HepG2 (cell line): ENCODE measurements around the gene CCDC197. TPM values are rescaled to one million over a fixed set of nuclear protein-coding genes. Genes with fewer than 3 reads are reported as not detected.

Experiments used
- ATAC-seq: fragments of 200-7000 bp; cut with Tn5 transposase; 3 replicates; pipeline ENCODE4 v1.9.1; 2020; ENCODE audit warnings: mild to moderate bottlenecking, moderate library complexity
- BruUV-seq: library from RNA; stranded (reverse); fragments of 400-500 nt; replicated peaks from 2 replicates; lab custom pipeline; 2021; lab: Mats Ljungman, UMichigan
- CTCF ChIA-PET: fragments of 300-600 bp; formaldehyde crosslinking; extraction: SDS; loops from one replicate; lab custom pipeline; 2021; ENCODE audit warnings: low total read pairs, inconsistent platforms, low intra/inter-chr PET ratio; lab: Yijun Ruan, JAX
- POLR2A ChIA-PET: fragments of 350-600 bp; sonication (Branson Sonifier 250); formaldehyde crosslinking; loops from one replicate; lab custom pipeline; 2020; ENCODE audit warnings: antibody characterized with exemption, inconsistent platforms; lab: Yijun Ruan, JAX
- DNase-seq: peaks from one replicate; pipeline ENCODE4 v3.0.0-alpha.2; 2015; ENCODE audit warnings: low spot score
- FAIRE-seq: peaks from 3 replicates; lab custom pipeline; 2011; peaks lifted over from hg19 to GRCh38; lab: Jason Lieb, UNC
- H2AFZ ChIP-seq: one replicate; pipeline ENCODE4 v1.6.1; 2011; ENCODE audit warnings: low read length, inconsistent platforms
- H3K27ac ChIP-seq: fragments of 300-600 bp; 3 replicates; pipeline ENCODE4 v1.8.0; 2011; ENCODE audit warnings: mixed run types, mild to moderate bottlenecking, mixed read lengths, low read length, inconsistent platforms; ENCODE audit not compliant: insufficient read depth; ENCODE audit errors: extremely low read length
- H3K27me3 ChIP-seq, 2 experiments: fragments of 200-600 bp in 1 of 2; 2 replicates in 1 of 2; 3 replicates in 1 of 2; pipeline versions ENCODE4 v1.6.0 to v1.8.0; 2011; ENCODE audit warnings: low read length in 2 of 2, mild to moderate bottlenecking in 2 of 2, moderate library complexity in 2 of 2, inconsistent platforms in 1 of 2; ENCODE audit not compliant: insufficient read depth in 2 of 2, control insufficient read depth in 1 of 2
- H3K36me3 ChIP-seq, 2 experiments: fragments of 200-600 bp in 1 of 2; replicated peaks in 1 of 2; 2 replicates in 1 of 2; 3 replicates in 1 of 2; pipeline versions ENCODE4 v1.5.1 to v1.8.0; 2011; ENCODE audit warnings: low read length in 2 of 2, inconsistent platforms in 1 of 2; ENCODE audit not compliant: insufficient read depth in 2 of 2, control insufficient read depth in 1 of 2
- H3K4me1 ChIP-seq: 2 replicates; pipeline ENCODE4 v1.5.1; 2012; ENCODE audit warnings: low read length, inconsistent platforms; ENCODE audit not compliant: insufficient read depth
- H3K4me2 ChIP-seq: 2 replicates; pipeline ENCODE4 v1.6.0; 2011; ENCODE audit warnings: low read depth, low read length, inconsistent platforms
- H3K4me3 ChIP-seq, 3 experiments: fragments of 200-600 bp in 1 of 3; sonication (generic), shearing (Covaris generic) in 1 of 3; replicated peaks in 1 of 3; 2 replicates each; pipeline ENCODE4 v1.5.1; 2011 to 2016; ENCODE audit warnings: low read length in 3 of 3, inconsistent platforms in 2 of 3, low read depth in 2 of 3, mild to moderate bottlenecking in 2 of 3, control low read depth in 1 of 3, mixed read lengths in 1 of 3; ENCODE audit not compliant: insufficient read depth in 1 of 3
- H3K79me2 ChIP-seq: one replicate; pipeline ENCODE4 v1.6.1; 2011; ENCODE audit warnings: low read length, inconsistent platforms; ENCODE audit not compliant: insufficient read depth
- H3K9ac ChIP-seq: 2 replicates; pipeline ENCODE4 v1.6.0; 2011; ENCODE audit warnings: mild to moderate bottlenecking, low read depth, low read length, inconsistent platforms; ENCODE audit not compliant: insufficient read depth
- H3K9me3 ChIP-seq: 2 replicates; pipeline ENCODE4 v1.5.1; 2012; ENCODE audit warnings: mild to moderate bottlenecking, low read length
- H4K20me1 ChIP-seq: 2 replicates; pipeline ENCODE4 v1.6.0; 2011; ENCODE audit warnings: inconsistent platforms, mild to moderate bottlenecking, low read length, moderate library complexity; ENCODE audit not compliant: insufficient read depth
- EP300 ChIP-seq, 3 experiments: sonication (generic) in 1 of 3; formaldehyde crosslinking in 1 of 3; IDR thresholded peaks; 2 replicates each; pipeline versions ENCODE4 v1.5.1 to v1.6.1; 2011 to 2020; ENCODE audit warnings: low read depth in 2 of 3, low read length in 2 of 3, borderline replicate concordance in 1 of 3, improper control_type of control experiment in 1 of 3, mild to moderate bottlenecking in 1 of 3, missing genetic modification reagents in 1 of 3, moderate library complexity in 1 of 3
- MZF1 ChIP-seq: sonication (generic); formaldehyde crosslinking; IDR thresholded peaks from 2 replicates; pipeline ENCODE4 v1.8.1; 2023; ENCODE audit warnings: mild to moderate bottlenecking, missing genetic modification reagents, borderline replicate concordance
- POLR2A ChIP-seq, 2 experiments: IDR thresholded peaks; 2 replicates each; pipeline ENCODE4 v1.6.1; 2011; ENCODE audit warnings: low read depth in 2 of 2, low read length in 2 of 2, mild to moderate bottlenecking in 1 of 2, moderate library complexity in 1 of 2; ENCODE audit not compliant: insufficient read depth in 1 of 2
- WGBS: methylation state at CpG from one replicate; pipeline ENCODE4 v1.1.6; 2017; ENCODE audit warnings: low lambda C conversion rate; 5-methylcytosine and 5-hydroxymethylcytosine counted together
- in situ Hi-C: cut with HindIII; loops from 2 replicates; pipeline ENCODE4 v1.10.0; 2017; ENCODE audit warnings: low pct_unique_long_range_greater_than_20kb; ENCODE audit not compliant: extremely low pct_ligation_motif_present
- intact Hi-C: fragments of 100-400 bp; cut with micrococcal nuclease; formaldehyde crosslinking; loops from one replicate; pipeline ENCODE4 v1.10.0; 2022; ENCODE audit not compliant: unreplicated experiment
- polyA plus RNA-seq, 8 experiments: library from polyadenylated mRNA; depleted of rRNA in 3 of 8; stranded (reverse) in 7 of 8; unstranded in 1 of 8; fragments of >200 nt; fragmentation: Illumina TruSeq in 4 of 8; extraction: Trizol in 4 of 8; gene quantifications; 2 replicates each; pipeline versions ENCODE4 v1.2.1 to v1.2.3, GENCODE V29; 2011 to 2016; ENCODE audit warnings: low read depth in 4 of 8, missing spikeins in 1 of 8, mixed read lengths in 1 of 8; ENCODE audit not compliant: insufficient read depth in 1 of 8
- total RNA-seq, 5 experiments: library from RNA; depleted of rRNA; stranded (reverse); fragments of >200 nt; fragmentation: Illumina TruSeq; extraction: Trizol; gene quantifications; 2 replicates each; pipeline ENCODE4 v1.2.3, GENCODE V29; 2016; ENCODE audit warnings: low read depth in 1 of 5
- TF ChIP-seq, protein P1 (sequence below): sonication (generic); formaldehyde crosslinking; IDR thresholded peaks from 2 replicates; pipeline ENCODE4 v1.4.0; 2020; ENCODE audit warnings: missing genetic modification reagents
- TF ChIP-seq, protein P2 (sequence below): sonication (generic); formaldehyde crosslinking; conservative IDR thresholded peaks from 2 replicates; pipeline ENCODE4 v1.8.1; 2023; ENCODE audit warnings: missing genetic modification reagents

Gene CCDC197
- total and polyA plus RNA-seq, 2 of the 13 experiments (the other 11 are each of a cell fraction or from before 2014, with no cell fraction given), result 0.11 to 0.13 TPM

DNA sequence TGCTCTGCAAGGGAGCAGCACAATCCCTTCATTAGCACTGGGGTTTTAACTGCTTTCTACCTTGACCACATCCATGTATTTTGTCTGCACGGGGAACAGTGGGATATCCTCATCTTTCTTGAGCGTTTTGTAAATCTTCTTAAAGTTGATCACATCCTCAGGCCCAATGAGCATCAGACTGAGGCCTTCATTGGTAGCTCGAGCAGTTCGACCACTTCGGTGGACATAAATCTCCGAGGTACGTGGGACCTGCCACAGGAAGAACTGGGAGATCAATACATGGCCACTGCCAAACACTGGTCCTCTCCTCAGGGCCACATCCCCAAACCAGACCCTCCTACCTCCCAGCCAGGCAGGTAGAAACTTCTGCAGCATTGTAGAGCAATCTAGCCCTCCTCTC is 57.8 kb downstream of the CCDC197 start (continued):
- TF ChIP-seq, protein P1, sequence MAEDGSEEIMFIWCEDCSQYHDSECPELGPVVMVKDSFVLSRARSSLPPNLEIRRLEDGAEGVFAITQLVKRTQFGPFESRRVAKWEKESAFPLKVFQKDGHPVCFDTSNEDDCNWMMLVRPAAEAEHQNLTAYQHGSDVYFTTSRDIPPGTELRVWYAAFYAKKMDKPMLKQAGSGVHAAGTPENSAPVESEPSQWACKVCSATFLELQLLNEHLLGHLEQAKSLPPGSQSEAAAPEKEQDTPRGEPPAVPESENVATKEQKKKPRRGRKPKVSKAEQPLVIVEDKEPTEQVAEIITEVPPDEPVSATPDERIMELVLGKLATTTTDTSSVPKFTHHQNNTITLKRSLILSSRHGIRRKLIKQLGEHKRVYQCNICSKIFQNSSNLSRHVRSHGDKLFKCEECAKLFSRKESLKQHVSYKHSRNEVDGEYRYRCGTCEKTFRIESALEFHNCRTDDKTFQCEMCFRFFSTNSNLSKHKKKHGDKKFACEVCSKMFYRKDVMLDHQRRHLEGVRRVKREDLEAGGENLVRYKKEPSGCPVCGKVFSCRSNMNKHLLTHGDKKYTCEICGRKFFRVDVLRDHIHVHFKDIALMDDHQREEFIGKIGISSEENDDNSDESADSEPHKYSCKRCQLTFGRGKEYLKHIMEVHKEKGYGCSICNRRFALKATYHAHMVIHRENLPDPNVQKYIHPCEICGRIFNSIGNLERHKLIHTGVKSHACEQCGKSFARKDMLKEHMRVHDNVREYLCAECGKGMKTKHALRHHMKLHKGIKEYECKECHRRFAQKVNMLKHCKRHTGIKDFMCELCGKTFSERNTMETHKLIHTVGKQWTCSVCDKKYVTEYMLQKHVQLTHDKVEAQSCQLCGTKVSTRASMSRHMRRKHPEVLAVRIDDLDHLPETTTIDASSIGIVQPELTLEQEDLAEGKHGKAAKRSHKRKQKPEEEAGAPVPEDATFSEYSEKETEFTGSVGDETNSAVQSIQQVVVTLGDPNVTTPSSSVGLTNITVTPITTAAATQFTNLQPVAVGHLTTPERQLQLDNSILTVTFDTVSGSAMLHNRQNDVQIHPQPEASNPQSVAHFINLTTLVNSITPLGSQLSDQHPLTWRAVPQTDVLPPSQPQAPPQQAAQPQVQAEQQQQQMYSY (CRISPR knock-in tag), result no peak
- TF ChIP-seq, protein P2, sequence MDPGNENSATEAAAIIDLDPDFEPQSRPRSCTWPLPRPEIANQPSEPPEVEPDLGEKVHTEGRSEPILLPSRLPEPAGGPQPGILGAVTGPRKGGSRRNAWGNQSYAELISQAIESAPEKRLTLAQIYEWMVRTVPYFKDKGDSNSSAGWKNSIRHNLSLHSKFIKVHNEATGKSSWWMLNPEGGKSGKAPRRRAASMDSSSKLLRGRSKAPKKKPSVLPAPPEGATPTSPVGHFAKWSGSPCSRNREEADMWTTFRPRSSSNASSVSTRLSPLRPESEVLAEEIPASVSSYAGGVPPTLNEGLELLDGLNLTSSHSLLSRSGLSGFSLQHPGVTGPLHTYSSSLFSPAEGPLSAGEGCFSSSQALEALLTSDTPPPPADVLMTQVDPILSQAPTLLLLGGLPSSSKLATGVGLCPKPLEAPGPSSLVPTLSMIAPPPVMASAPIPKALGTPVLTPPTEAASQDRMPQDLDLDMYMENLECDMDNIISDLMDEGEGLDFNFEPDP (CRISPR knock-in tag), result no peak

DNA sequence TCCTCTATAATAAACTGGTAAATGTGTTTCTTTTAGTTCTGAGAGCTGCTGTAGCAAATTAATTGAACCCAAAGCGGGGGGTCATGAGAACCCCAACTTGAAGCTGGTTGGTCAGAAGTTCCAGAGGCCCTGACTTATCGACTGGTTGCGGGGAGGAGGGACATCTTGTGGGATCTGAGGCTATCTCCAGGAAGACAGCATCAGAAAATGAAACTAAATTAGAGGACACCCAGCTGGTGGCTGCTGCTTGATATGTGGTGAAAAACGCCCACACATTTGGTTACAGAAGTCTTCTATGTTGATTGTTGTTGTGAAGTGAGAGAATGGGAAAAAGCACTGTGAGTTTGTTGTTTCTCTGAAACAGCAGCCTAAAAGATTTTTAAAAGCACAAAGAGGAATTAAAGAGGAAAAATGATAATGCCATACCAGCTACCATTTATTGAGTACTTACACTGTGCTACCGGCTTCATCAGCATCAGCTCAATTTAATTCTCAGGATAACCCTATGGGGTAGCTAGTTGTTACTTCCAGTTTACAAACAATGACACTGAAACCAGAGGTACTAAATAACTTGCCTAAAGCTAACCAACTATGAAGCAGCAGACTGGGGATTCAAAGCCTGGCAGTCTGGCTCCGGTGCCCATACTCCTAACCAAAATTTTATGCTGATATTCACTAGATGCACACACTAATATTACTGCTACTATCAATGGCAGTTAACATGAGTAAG is 59.6 kb downstream of the CCDC197 start:
- TF ChIP-seq POLR2A (IDR thresholded peaks at IDR 0.05; ENCODE audit: insufficient read depth in 1 of 2, low read depth in 2 of 2, low read length in 2 of 2) (no peak), EP300 (IDR thresholded peaks at IDR 0.05; ENCODE audit: low read depth in 2 of 2, low read length in 2 of 2) (no peak), EP300 (CRISPR knock-in tag; IDR thresholded peaks at IDR 0.05; ENCODE audit: borderline replicate concordance) (no peak), MZF1 (CRISPR knock-in tag) (no peak)
- DNase-seq (no peak), FAIRE-seq (no peak), ATAC-seq (no peak)
- Histone ChIP-seq H3K27me3 (no peaks in the 10 kb centered on the region), H4K20me1 (no peaks in the 10 kb centered on the region), H3K27ac (peak overlapping the region; percentile 92), H3K9ac (no peak overlapping the region), H2AFZ (no peak overlapping the region), H3K4me2 (no peak overlapping the region), H3K36me3 (peaks cover 31 to 73% of the 10 kb centered on the region in 2 experiments), H3K4me3 (no peak overlapping the region), H3K9me3 (no peaks in the 10 kb centered on the region), H3K79me2 (peaks cover 17% of the 10 kb centered on the region), H3K4me1 (peaks cover 43% of the 10 kb centered on the region)
- POLR2A ChIA-PET, result interaction anchor here (0.8 to 1.6 kb wide), 2 partner anchors 25 to 36 kb away, joined by 3 to 4 read pairs; partner anchors contain the start of genes DDX24 and IFI27L1
- intact Hi-C loops (no loop called here), in situ Hi-C loops (loop anchor here (10.0 kb wide), 1 partner anchor 248 kb away; no protein-coding TSS in a partner anchor)
- CTCF ChIA-PET, result no interaction called here
- no TSS peak for BruUV-seq
- WGBS, result 99% methylated on average over 6 of the region's 6 CpGs
